ENCODE results near the gene EIF4E3.

The EIF4E3 gene

DNA sequence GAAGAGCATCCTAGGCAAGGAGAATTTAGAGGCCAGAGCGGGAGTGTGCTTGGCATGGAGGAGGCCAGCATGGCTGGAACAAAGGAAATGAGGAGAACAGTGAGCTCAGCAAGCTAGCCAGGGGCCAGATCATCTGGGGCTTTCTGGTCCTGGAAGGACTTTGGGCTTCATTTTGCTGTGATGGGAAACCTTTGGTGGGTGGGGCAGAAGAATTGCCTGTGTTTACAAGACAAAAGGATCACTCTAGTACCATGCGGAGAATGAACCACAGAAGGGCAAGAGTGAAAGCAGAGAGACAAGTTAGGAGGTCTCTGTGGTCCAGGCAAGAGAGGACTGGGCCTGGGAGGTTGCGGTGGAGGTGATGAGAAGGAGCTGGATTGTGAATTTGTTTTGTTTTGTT, 80.1 kb downstream of the EIF4E3 start:
- no peak for DNase-seq

DNA sequence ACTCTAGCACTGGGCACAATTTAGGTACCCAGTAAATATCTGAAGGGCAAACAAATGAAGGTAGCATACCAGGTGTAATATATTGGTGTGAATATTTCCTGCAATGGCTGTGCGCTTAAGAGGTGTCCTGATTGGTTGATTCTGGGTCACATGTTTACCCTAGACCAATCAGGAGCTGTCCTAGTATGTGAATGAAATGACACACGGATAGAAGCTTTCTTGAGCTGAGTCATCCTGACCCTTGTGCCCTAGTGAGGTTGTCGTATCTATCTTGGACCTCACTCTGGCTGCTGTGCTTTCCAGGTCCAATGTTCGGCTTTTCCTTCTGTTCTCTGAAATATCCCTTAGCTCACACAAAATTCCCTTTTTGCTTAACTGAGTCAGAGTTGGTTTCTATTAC, 83.5 kb downstream of the EIF4E3 start:
- no peak for DNase-seq

DNA sequence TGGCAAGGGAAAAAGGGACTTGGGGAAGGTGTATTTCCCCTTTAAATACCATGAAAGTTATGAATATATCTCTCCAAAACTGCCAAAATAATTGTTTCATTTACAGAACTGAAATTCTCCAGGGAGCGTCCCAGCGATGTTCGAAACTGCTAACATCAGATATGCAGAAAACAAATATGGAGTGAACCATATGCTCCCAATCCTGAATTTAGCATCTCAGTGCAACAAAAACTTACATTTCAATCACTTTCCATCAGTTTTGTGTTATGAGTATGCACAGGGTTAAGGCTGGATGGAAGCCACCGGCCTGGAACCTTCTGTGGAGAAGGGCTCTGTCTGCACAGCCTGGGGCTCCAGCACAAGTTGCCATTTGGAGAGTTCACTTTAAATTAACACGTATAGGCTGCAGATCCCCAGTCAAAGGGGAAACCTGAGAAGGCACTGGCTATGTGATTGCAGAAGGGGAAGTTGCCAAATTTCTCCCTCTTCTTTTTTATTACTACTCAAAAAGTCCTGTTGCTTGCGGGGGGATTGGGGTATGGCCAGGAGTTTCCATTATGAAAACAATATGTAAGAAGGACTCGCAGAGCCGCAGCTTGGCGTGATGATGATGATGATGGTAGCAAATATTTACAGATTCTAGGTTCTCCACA, 84.7 kb downstream of the EIF4E3 start:
- no peak for DNase-seq

DNA sequence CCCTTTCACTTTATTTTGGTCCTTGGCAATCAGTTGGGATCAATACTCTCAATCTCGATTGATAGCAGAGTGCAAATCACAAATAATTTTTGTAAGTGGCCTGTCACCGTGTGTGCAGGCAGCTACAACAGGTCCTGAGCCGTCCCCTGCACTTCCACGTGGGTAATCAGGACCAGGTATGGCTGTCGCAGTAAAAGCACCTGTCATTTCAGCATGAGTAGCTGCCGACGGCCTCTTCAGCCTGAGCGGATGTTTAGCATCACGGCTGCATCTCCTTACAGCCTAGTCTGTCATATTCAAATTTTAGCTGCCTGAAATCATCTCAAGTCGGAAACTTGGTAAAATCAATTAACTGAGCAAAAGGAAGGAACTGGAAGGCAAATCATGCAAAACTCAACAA, 88.7 kb downstream of the EIF4E3 start:
- DNase-seq, result no peak

DNA sequence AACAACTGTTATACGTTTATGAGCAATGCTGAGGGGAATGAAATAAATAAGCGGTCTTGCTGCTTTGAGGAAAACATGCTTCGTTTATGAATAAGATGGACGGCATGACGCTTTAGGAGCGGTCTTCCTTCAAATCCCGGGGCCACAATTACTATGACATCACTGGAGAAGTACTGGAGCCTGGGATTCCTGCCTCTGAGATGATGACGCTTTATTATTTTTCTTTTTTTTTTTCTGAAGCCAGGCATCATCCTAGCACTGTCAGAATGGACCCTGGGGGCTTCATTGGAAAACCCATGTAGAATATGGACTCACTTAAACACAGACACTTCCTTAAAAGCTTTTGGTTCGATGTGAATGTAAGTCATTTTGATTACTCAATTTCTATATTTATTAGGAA, 89.2 kb downstream of the EIF4E3 start:
- DNase-seq, result no peak

DNA sequence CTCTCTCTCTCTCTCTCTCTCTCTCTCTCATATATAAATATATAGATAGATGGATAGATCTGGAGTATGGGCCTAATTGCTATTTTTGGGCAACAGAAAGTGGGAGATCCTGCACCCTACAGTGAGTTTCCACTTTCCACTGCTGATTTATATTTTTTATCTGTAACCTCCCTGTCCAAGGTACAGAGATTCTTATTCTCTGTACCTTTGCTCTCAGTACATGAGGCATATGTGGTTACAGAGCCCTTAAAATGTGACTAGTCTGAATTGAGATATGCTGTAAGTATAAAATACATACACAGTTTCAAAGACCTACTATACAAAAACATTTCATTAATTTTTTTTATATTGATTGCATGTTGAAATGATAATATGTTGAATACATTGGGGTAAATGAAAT, 90.5 kb downstream of the EIF4E3 start:
- no peak for DNase-seq

DNA sequence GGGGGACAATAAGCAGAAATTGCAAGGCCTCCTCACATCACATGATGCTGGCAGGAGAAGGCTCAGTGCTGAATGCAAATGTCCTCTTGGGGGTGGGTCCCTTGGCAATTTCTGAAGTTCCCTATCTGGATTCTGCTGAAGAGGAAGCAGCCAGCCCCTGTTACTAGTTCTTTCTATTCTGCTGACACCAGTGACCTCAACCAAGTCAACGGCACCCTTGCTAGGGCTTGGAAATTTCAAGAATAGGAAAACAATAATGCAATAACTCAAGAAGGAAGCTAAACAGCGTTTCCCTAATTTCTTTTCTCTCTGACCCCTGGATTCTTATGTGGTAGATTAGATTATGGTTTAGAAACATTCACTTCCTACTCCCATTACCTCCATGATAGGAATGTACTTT, 95.5 kb downstream of the EIF4E3 start:
- DNase-seq, result no peak

DNA sequence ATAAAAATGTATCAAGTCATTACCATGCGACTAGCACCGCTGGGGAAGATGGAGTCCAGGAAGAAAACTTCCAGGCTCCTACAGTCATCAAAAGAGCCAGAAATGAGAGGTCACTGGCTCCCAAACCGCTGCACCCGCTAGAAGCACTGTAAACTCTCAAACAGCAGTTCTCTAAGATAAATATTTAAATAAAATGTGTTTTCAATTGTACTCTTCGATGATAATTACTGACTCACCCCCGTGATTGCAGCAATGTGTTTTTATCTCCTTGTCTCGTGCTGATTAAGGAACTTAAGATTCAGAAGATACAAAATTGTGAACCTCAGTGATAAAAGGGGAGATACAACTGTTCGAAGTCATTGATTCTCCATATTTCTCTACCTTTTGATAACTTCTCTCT, 95.9 kb downstream of the EIF4E3 start:
- DNase-seq, result no peak

DNA sequence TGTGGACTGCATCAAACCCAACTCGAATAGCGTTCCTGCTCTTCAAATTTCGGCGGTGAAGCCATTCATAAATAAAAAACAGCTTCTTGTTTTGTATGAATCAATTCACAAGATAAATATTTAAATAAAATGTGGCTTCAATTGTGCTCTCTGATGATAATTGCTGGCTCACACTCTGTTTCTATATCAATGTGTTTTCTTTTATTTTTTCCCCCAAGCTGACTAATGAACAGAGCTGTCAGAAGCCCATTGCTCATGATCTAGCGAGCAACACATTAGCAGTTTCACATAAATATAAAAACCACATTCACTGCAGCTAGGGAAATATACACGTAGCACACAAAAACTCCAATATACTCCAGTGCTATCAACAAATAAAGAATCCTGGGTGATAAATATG, 96.7 kb downstream of the EIF4E3 start:
- no peak for DNase-seq

DNA sequence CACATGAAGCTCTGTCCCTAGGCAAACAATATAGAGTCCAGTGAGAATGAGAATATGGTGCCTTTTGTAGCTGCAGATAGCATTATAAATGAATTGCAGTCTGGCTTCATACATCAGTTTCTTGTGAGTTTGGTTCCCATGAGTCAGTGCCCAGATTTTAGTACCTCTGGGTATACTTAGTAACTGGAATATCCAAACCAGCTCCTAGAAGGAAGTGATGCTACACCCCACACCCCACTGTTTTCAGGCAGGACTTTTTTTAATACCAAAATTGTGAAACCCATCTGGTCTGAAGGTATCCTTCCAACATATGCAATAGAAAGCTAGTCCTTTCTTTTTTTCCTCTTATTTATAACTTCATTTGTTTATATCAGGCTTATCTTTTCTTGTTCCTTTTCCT, 99.5 kb downstream of the EIF4E3 start:
- no peak for DNase-seq
